ENCODE results near the gene KCNK10. TPM values are rescaled to one million over a fixed set of nuclear protein-coding genes. Genes with fewer than 3 reads are reported as not detected.
A peak's percentile ranks its signal among the peaks of the same experiment; 100 is the strongest.

Gene KCNK10
- total and polyA plus RNA-seq, 9 donors, result 0.05 TPM; not detected in 8

DNA sequence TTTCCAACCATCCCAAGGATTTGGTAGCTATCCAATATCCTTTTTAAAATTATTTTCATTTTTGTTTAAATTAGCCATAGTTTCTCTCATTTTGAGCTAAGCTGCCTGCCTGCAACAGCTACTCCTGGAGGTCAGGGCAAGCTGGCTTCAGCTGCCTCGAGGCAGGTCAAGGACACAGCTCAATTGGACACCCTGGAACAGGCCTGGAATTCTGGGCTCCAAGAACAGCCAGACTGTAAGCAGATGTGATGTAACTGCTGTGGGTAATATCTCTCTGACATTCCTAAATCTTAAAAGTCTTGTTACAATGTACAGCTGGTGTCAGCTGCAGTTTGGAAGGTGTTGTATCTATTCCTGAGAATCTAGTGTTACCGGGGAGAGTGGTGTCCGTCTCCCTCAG is 119.8 kb downstream of the KCNK10 start:
- peak; percentile 71 to 82 (median 74) for DNase-seq
- Histone ChIP-seq H3K27ac (peak overlapping the region in 1 of 2 donors; percentile 51), H3K36me3 (no peaks in the 10 kb centered on the region), H3K4me1 (ENCODE audit: insufficient read depth) (peaks cover 10% of the 10 kb centered on the region), H3K9me3 (no peaks in the 10 kb centered on the region), H3K27me3 (no peaks in the 10 kb centered on the region), H3K4me3 (no peak overlapping the region)
- intact Hi-C loops (cut with DNase I), result loop anchor here in 1 of 4 donors (5.0 kb wide), 1 partner anchor 349 kb away; no protein-coding TSS in a partner anchor
- 3 to 13% (median 6%) methylated on average over 3 of the region's 3 CpGs for WGBS, 3 donors
- TF ChIP-seq, protein P1, sequence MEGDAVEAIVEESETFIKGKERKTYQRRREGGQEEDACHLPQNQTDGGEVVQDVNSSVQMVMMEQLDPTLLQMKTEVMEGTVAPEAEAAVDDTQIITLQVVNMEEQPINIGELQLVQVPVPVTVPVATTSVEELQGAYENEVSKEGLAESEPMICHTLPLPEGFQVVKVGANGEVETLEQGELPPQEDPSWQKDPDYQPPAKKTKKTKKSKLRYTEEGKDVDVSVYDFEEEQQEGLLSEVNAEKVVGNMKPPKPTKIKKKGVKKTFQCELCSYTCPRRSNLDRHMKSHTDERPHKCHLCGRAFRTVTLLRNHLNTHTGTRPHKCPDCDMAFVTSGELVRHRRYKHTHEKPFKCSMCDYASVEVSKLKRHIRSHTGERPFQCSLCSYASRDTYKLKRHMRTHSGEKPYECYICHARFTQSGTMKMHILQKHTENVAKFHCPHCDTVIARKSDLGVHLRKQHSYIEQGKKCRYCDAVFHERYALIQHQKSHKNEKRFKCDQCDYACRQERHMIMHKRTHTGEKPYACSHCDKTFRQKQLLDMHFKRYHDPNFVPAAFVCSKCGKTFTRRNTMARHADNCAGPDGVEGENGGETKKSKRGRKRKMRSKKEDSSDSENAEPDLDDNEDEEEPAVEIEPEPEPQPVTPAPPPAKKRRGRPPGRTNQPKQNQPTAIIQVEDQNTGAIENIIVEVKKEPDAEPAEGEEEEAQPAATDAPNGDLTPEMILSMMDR (IDR thresholded peaks at IDR 0.05), result no peak
- no peak for TF ChIP-seq POLR2A (IDR thresholded peaks at IDR 0.05)
- TF ChIP-seq EP300 (IDR thresholded peaks at IDR 0.05), result no peak

DNA sequence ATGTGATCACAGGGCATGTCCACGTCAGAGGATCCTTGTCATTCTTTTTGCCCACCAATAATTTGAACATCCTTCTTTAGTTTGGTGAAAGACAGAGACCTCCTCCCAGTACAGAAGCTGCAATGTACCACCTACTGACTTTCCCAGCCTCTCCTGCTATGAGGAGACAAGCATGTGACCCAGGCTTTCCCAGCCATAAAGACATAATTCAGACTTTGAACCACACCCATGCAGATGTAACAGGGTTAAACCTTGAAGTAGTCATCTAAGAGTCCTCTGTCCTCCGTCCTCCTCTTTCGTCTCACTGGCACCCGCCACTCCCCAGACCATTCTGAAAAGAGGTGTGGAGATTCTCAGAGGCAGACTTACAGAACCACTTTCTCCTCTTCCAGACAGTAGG is 120.8 kb downstream of the KCNK10 start:
- Histone ChIP-seq H3K4me1 (ENCODE audit: insufficient read depth) (peaks cover 10% of the 10 kb centered on the region), H3K4me3 (no peak overlapping the region), H3K27me3 (no peaks in the 10 kb centered on the region), H3K27ac (no peak overlapping the region), H3K9me3 (no peaks in the 10 kb centered on the region), H3K36me3 (no peaks in the 10 kb centered on the region)
- WGBS, 3 donors, result 93 to 95% (median 94%) methylated on average over 4 of the region's 4 CpGs
- no peak for DNase-seq
- TF ChIP-seq EP300 (IDR thresholded peaks at IDR 0.05) (no peak), POLR2A (IDR thresholded peaks at IDR 0.05) (no peak)
- TF ChIP-seq, protein P1 (IDR thresholded peaks at IDR 0.05), result no peak
- intact Hi-C loops (cut with DNase I), result loop anchor here in 1 of 4 donors (5.0 kb wide), 1 partner anchor 350 kb away; no protein-coding TSS in a partner anchor

DNA sequence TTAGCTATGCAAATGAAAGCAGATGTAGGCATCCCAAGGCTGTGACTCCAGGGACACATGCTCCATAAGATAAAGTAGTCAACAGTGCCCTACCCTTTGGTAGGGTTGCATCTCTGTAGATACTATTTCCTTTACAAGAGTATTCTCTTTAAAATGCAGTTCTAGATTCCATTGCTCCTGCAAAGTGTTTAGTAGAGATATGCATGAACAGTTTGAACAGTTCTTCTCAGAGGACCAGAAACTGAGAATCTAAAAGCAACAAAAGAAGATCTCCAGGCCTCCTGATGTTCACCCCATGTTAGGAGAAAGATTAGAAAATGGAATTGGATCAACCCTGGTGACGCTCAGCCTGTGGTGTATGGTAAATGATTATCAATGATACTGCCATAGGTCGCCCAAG is 121.2 kb downstream of the KCNK10 start:
- Histone ChIP-seq H3K4me3 (no peak overlapping the region), H3K27me3 (no peaks in the 10 kb centered on the region), H3K4me1 (ENCODE audit: insufficient read depth) (peaks cover 10% of the 10 kb centered on the region), H3K9me3 (no peaks in the 10 kb centered on the region), H3K36me3 (no peaks in the 10 kb centered on the region), H3K27ac (no peak overlapping the region)
- WGBS, 3 donors, result 91 to 94% (median 93%) methylated on average over 2 of the region's 2 CpGs
- TF ChIP-seq EP300 (IDR thresholded peaks at IDR 0.05) (no peak), POLR2A (IDR thresholded peaks at IDR 0.05) (no peak)
- TF ChIP-seq, protein P1 (IDR thresholded peaks at IDR 0.05), result no peak
- DNase-seq, result no peak
- intact Hi-C loops (cut with DNase I), result loop anchor here in 1 of 4 donors (5.0 kb wide), 1 partner anchor 350 kb away; no protein-coding TSS in a partner anchor

DNA sequence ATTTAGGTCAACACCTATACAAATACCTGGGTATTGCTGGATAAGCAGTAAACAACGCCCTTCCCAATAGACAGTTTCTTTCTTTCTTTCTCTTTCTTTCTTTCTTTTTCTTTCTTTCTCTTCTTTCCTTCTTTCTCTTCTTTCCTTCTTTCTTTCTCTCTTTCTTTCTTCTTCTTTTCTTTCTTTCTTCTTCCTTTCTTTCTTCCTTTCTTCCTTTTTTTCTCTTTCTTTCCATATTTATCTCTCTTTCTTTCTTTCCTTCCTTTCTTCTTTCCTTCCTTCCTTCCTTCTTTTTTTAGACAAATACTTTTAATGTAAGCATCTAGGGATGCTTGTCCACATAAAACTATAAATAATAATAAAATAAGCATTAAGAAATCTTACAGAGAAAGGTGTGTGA is 123.2 kb downstream of the KCNK10 start:
- no peak overlapping the region for H3K27ac ChIP-seq
- no peak overlapping the region for H3K4me3 ChIP-seq
- no peak for TF ChIP-seq EP300 (IDR thresholded peaks at IDR 0.05)
- TF ChIP-seq, protein P1 (IDR thresholded peaks at IDR 0.05), result no peak
- no peak for TF ChIP-seq POLR2A (IDR thresholded peaks at IDR 0.05)
- DNase-seq, result no peak
- intact Hi-C loops (cut with DNase I), result loop anchor here in 3 of 4 donors (5.0 to 10.0 kb wide), 2 partner anchors 185 to 352 kb away; partner anchors contain the start of gene SPATA7 (in 3 of the 3)
- 92 to 100% (median 95%) methylated on average over 1 of the region's 1 CpG for WGBS, 3 donors
- H3K4me1 ChIP-seq (ENCODE audit: insufficient read depth), result peaks cover 11% of the 10 kb centered on the region
- H3K27me3 ChIP-seq, result no peaks in the 10 kb centered on the region
- no peaks in the 10 kb centered on the region for H3K9me3 ChIP-seq
- no peaks in the 10 kb centered on the region for H3K36me3 ChIP-seq

All from ovary (tissue), 9 donors.